ENCODE measurements around the gene RILP. TPM values are rescaled to one million over a fixed set of nuclear protein-coding genes. Genes with fewer than 3 reads are reported as not detected.
A peak's percentile ranks its signal among the peaks of the same experiment; 100 is the strongest.
"Not testable (repeated sequence)": the region's sequence is repeated elsewhere in the genome, so short reads cannot be mapped to it uniquely, and the experiment has no call there.

The RILP gene
- total RNA-seq, 2 experiments from 2014 or later = 1.3 to 1.5 TPM

DNA sequence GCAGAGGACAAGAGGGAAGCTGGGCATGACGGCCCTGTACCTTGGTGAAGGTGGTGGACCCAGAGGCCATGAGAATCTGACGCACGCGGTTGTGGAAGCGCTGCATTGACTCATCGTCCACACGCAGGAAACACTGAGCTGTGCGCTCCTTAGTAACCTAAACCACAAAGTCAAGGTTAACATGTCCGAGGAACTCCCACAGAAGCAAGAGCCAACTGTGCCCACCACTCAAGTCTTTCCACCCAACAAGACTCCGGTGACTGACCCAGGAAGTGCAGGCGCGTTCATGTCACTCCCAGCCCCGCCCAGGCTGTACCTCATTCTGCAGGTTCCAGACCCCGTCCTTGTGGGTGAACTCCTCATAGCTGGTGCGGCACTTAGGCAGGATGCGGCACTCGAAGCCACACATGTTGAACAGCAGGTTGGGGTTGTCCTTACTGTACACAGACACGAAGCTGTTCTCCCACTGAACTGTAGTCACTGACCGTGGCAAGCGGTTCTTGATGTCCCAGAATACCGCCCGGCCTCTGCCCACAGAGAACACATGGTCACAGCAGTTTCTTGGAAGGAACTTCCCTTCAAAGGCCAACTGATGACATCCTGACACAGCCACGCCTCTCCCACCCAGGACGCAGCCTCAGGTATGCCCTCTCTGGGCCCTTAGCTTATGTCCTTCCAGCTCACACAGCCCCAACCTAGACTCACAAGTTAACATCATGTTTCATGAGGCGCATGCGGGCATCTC, 23.5 kb upstream of the RILP start:
- peaks cover 38% of the 10 kb centered on the region for H3K4me1 Mint-ChIP-seq (ENCODE audit: low read depth)
- ChIA-PET CTCF (interaction anchor here (2.3 kb wide), 1 partner anchor 24 kb away, joined by 7 read pairs; the partner anchor contains the start of gene RILP), POLR2A (interaction anchor here (0.6 to 2.5 kb wide), 3 partner anchors 10 to 91 kb away, joined by 3 to 8 read pairs (median 5); no protein-coding TSS in a partner anchor)
- Histone ChIP-seq H3K9me3 (ENCODE audit: control insufficient read depth in 1 of 2, insufficient read depth in 1 of 2, low read length in 2 of 2) (no peaks in the 10 kb centered on the region), H3K27ac (ENCODE audit: low read depth in 1 of 2, low read length in 2 of 2) (no peak overlapping the region), H3K36me3 (ENCODE audit: insufficient read depth, low read length) (peaks cover 93% of the 10 kb centered on the region), H3K4me3 (ENCODE audit: low read length) (no peak overlapping the region), H3K27me3 (ENCODE audit: control insufficient read depth in 1 of 2, insufficient read depth in 2 of 2, low read length in 2 of 2) (no peaks in the 10 kb centered on the region), H3K4me1 (ENCODE audit: insufficient read depth, low read length) (peaks cover 14% of the 10 kb centered on the region)
- TF ChIP-seq, protein P1, sequence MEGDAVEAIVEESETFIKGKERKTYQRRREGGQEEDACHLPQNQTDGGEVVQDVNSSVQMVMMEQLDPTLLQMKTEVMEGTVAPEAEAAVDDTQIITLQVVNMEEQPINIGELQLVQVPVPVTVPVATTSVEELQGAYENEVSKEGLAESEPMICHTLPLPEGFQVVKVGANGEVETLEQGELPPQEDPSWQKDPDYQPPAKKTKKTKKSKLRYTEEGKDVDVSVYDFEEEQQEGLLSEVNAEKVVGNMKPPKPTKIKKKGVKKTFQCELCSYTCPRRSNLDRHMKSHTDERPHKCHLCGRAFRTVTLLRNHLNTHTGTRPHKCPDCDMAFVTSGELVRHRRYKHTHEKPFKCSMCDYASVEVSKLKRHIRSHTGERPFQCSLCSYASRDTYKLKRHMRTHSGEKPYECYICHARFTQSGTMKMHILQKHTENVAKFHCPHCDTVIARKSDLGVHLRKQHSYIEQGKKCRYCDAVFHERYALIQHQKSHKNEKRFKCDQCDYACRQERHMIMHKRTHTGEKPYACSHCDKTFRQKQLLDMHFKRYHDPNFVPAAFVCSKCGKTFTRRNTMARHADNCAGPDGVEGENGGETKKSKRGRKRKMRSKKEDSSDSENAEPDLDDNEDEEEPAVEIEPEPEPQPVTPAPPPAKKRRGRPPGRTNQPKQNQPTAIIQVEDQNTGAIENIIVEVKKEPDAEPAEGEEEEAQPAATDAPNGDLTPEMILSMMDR (IDR thresholded peaks at IDR 0.05) = no peak
- DNase-seq (peak in 6 of 14 experiments; percentile 21 to 63 (median 40)), ATAC-seq (ENCODE audit: poor library complexity) (peak; percentile 46)
- H3K27ac Mint-ChIP-seq = peak overlapping the region; percentile 38
- intact Hi-C loops (cut with DNase I, micrococcal nuclease) = no loop called here
- no peaks in the 10 kb centered on the region for H3K27me3 Mint-ChIP-seq
- H3K4me3 Mint-ChIP-seq = no peak overlapping the region
- H3K36me3 Mint-ChIP-seq (ENCODE audit: low read depth) = peaks cover 98% of the 10 kb centered on the region
- H3K9me3 Mint-ChIP-seq = no peaks in the 10 kb centered on the region

DNA sequence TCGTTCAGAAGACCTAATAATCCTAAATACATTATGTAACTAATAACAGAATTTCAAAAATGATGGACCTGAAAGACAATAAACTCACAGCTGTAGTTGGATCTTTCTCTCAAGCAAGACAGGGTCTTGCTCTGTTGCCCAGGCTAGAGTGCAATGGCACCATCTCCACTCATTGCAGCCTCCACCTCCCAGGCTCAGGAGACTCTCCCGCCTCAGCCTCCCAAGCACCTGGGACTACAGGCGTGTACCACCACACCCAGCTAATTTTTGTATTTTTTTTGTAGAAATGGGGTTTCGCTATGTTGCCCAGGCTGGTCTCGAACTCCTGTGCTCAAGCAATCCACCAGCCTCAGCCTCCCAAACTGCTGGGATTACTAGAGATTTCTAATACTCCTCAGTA, 14.3 kb upstream of the RILP start:
- H3K9me3 ChIP-seq (ENCODE audit: control insufficient read depth in 1 of 2, insufficient read depth in 1 of 2, low read length in 2 of 2); H3K4me3 ChIP-seq (ENCODE audit: low read length); H3K27ac ChIP-seq (ENCODE audit: low read depth in 1 of 2, low read length in 2 of 2); H3K27me3 Mint-ChIP-seq; ATAC-seq (ENCODE audit: poor library complexity); CTCF ChIA-PET; H3K4me1 ChIP-seq (ENCODE audit: insufficient read depth, low read length); H3K27ac Mint-ChIP-seq; H3K4me3 Mint-ChIP-seq; DNase-seq; H3K9me3 Mint-ChIP-seq; H3K4me1 Mint-ChIP-seq (ENCODE audit: low read depth); H3K27me3 ChIP-seq (ENCODE audit: control insufficient read depth in 1 of 2, insufficient read depth in 2 of 2, low read length in 2 of 2): not testable (repeated sequence)
- peaks cover 86% of the 10 kb centered on the region for H3K36me3 ChIP-seq (ENCODE audit: insufficient read depth, low read length)
- peaks cover 87% of the 10 kb centered on the region for H3K36me3 Mint-ChIP-seq (ENCODE audit: low read depth)
- POLR2A ChIA-PET = interaction anchor here (0.6 kb wide), 1 partner anchor 20 kb away, joined by 3 read pairs; no protein-coding TSS in a partner anchor
- intact Hi-C loops (cut with DNase I, micrococcal nuclease) = loop anchor here in 1 of 2 experiments (10.0 kb wide), 1 partner anchor 101 kb away; the partner anchor contains the start of gene SERPINF1

DNA sequence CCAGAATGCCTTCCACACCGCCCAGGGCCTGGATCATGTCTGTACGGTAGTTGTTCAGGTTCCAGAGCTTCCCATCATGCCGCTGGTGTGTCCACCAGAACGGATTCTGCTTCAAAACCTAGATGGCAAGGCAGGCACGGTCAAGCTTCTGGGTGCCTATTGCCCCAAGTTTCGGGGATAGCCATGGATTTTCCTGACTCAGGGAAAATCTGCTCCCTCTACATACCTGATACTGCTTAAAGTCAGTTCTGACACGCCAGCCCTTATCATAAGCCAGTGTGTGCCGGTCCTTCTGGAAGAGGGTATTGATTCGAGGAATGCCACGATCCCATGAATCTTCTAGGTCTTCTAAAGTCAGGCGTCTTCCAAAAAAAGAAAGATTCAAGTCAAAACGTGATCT, 11.4 kb upstream of the RILP start:
- ATAC-seq (ENCODE audit: poor library complexity) = no peak
- intact Hi-C loops (cut with DNase I, micrococcal nuclease) = loop anchor here in 1 of 2 experiments (10.0 kb wide), 1 partner anchor 104 kb away; the partner anchor contains the start of gene SERPINF1
- H3K4me3 Mint-ChIP-seq = no peak overlapping the region

More for the DNA sequence above, 11.4 kb upstream of the RILP start:
- H3K36me3 ChIP-seq (ENCODE audit: insufficient read depth, low read length) = peaks cover 92% of the 10 kb centered on the region
- Mint-ChIP-seq H3K36me3 (ENCODE audit: low read depth) (peaks cover 89% of the 10 kb centered on the region), H3K9me3 (no peaks in the 10 kb centered on the region), H3K27ac (no peak overlapping the region), H3K27me3 (no peaks in the 10 kb centered on the region), H3K4me1 (ENCODE audit: low read depth) (no peaks in the 10 kb centered on the region)
- H3K27ac ChIP-seq (ENCODE audit: low read depth in 1 of 2, low read length in 2 of 2) = no peak overlapping the region
- no peak for DNase-seq
- no peaks in the 10 kb centered on the region for H3K4me1 ChIP-seq (ENCODE audit: insufficient read depth, low read length)
- CTCF ChIA-PET = interaction anchor here (1.3 to 3.8 kb wide), 2 partner anchors 8 to 12 kb away, joined by 5 to 12 read pairs; partner anchors contain the start of gene RILP
- POLR2A ChIA-PET = interaction anchor here (1.3 to 1.9 kb wide), 2 partner anchors 12 to 56 kb away, joined by 3 to 9 read pairs; partner anchors contain the start of gene RILP
- TF ChIP-seq, protein P1 (IDR thresholded peaks at IDR 0.05) = no peak
- H3K9me3 ChIP-seq (ENCODE audit: control insufficient read depth in 1 of 2, insufficient read depth in 1 of 2, low read length in 2 of 2) = no peaks in the 10 kb centered on the region
- no peaks in the 10 kb centered on the region for H3K27me3 ChIP-seq (ENCODE audit: control insufficient read depth in 1 of 2, insufficient read depth in 2 of 2, low read length in 2 of 2)
- no peak overlapping the region for H3K4me3 ChIP-seq (ENCODE audit: low read length)
